SK-N-SH treated with all-trans-retinoic acid at 6 μM for 48 hours (cell line): ENCODE results near the gene OPHN1.
"Not testable (repeated sequence)": the region's sequence is repeated elsewhere in the genome, so short reads cannot be mapped to it uniquely, and the experiment has no call there.

Experiments
- ATAC-seq: fragments of 200-7000 bp; cut with Tn5 transposase; 3 replicates; pipeline ENCODE4 v1.9.1; 2020; ENCODE audit warnings: mild to moderate bottlenecking, moderate library complexity
- ARNTL ChIP-seq: fragments of 450-650 bp; formaldehyde crosslinking; IDR thresholded peaks from 2 replicates; pipeline ENCODE4 v1.5.0; 2020; ENCODE audit warnings: low read depth, mild to moderate bottlenecking, moderate library complexity, borderline replicate concordance
- BACH2 ChIP-seq: fragments of 250-450 bp; sonication (Bioruptor Pico); IDR thresholded peaks from 2 replicates; pipeline ENCODE4 v1.9.0; 2021; ENCODE audit warnings: mild to moderate bottlenecking, borderline replicate concordance
- CREB5 ChIP-seq: fragments of 250-450 bp; sonication (Bioruptor Pico); IDR thresholded peaks from 2 replicates; pipeline ENCODE4 v1.5.1; 2020; ENCODE audit warnings: low read depth, mild to moderate bottlenecking, moderate library complexity
- ESRRG ChIP-seq: fragments of 250-450 bp; sonication (Bioruptor Pico); IDR thresholded peaks from 2 replicates; pipeline ENCODE4 v1.6.1; 2021; ENCODE audit warnings: mild to moderate bottlenecking
- ISL1 ChIP-seq: fragments of 250-450 bp; sonication (Bioruptor Pico); IDR thresholded peaks from 2 replicates; pipeline ENCODE4 v2.1.2; 2022; ENCODE audit warnings: mild to moderate bottlenecking, moderate library complexity
- OSR1 ChIP-seq: fragments of 250-450 bp; sonication (Bioruptor Pico); IDR thresholded peaks from 2 replicates; pipeline ENCODE4 v1.8.0; 2022; ENCODE audit warnings: moderate library complexity, mild to moderate bottlenecking, inconsistent platforms
- PATZ1 ChIP-seq: fragments of 250-450 bp; sonication (Bioruptor Pico); IDR thresholded peaks from 2 replicates; pipeline ENCODE4 v1.8.0; 2020; ENCODE audit warnings: mild to moderate bottlenecking, moderate library complexity, borderline replicate concordance
- POU6F1 ChIP-seq: fragments of 250-450 bp; sonication (Bioruptor Pico); IDR thresholded peaks from 2 replicates; pipeline ENCODE4 v1.8.0; 2021; ENCODE audit warnings: low read depth, mild to moderate bottlenecking, moderate library complexity, borderline replicate concordance
- PPARA ChIP-seq: fragments of 250-450 bp; sonication (Bioruptor Pico); IDR thresholded peaks from 2 replicates; pipeline ENCODE4 v1.5.0; 2020; ENCODE audit warnings: mild to moderate bottlenecking, borderline replicate concordance
- RARB ChIP-seq: fragments of 250-450 bp; sonication (Bioruptor Pico); IDR thresholded peaks from 2 replicates; pipeline ENCODE4 v1.8.0; 2021; ENCODE audit warnings: mild to moderate bottlenecking, moderate library complexity
- SNAI2 ChIP-seq: fragments of 250-450 bp; sonication (Bioruptor Pico); IDR thresholded peaks from 2 replicates; pipeline ENCODE4 v1.5.0; 2020; ENCODE audit warnings: mild to moderate bottlenecking, moderate library complexity
- TOX ChIP-seq: fragments of 250-450 bp; sonication (Bioruptor Pico); IDR thresholded peaks from 2 replicates; pipeline ENCODE4 v1.8.0; 2021; ENCODE audit warnings: mild to moderate bottlenecking, moderate library complexity, borderline replicate concordance
- ZC3H10 ChIP-seq: fragments of 250-450 bp; sonication (Bioruptor Pico); IDR thresholded peaks from 2 replicates; pipeline ENCODE4 v1.5.1; 2021; ENCODE audit warnings: mild to moderate bottlenecking, moderate library complexity
- ZFP3 ChIP-seq: fragments of 250-450 bp; sonication (Bioruptor Pico); IDR thresholded peaks from 2 replicates; pipeline ENCODE4 v1.5.0; 2020; ENCODE audit warnings: mild to moderate bottlenecking, moderate library complexity
- ZFP30 ChIP-seq: fragments of 450-650 bp; formaldehyde crosslinking; IDR thresholded peaks from 2 replicates; pipeline ENCODE4 v1.5.0; 2022; ENCODE audit warnings: mild to moderate bottlenecking, moderate library complexity
- ZNF565 ChIP-seq: fragments of 450-650 bp; formaldehyde crosslinking; conservative IDR thresholded peaks from 2 replicates; pipeline ENCODE4 v1.5.0; 2020; ENCODE audit warnings: low read depth, mild to moderate bottlenecking, moderate library complexity
- ZNF70 ChIP-seq: fragments of 450-650 bp; formaldehyde crosslinking; IDR thresholded peaks from 2 replicates; pipeline ENCODE4 v1.5.0; 2020; ENCODE audit warnings: mild to moderate bottlenecking, moderate library complexity
- ZNF8 ChIP-seq: fragments of 450-650 bp; formaldehyde crosslinking; IDR thresholded peaks from 2 replicates; pipeline ENCODE4 v1.5.0; 2020; ENCODE audit warnings: mild to moderate bottlenecking, moderate library complexity
- TF ChIP-seq, protein P1 (sequence below): fragments of 250-450 bp; sonication (Bioruptor Pico); IDR thresholded peaks from 2 replicates; pipeline ENCODE4 v1.5.0; 2020; ENCODE audit warnings: mild to moderate bottlenecking, moderate library complexity
- TF ChIP-seq, protein P2 (sequence below): fragments of 250-450 bp; sonication (Bioruptor Pico); IDR thresholded peaks from 2 replicates; pipeline ENCODE4 v1.5.1; 2021; ENCODE audit warnings: mild to moderate bottlenecking, moderate library complexity

Gene OPHN1

GRCh38 chrX:68072041-68072440 is 361.3 kb downstream of the OPHN1 start:
- TF ChIP-seq, protein P1, sequence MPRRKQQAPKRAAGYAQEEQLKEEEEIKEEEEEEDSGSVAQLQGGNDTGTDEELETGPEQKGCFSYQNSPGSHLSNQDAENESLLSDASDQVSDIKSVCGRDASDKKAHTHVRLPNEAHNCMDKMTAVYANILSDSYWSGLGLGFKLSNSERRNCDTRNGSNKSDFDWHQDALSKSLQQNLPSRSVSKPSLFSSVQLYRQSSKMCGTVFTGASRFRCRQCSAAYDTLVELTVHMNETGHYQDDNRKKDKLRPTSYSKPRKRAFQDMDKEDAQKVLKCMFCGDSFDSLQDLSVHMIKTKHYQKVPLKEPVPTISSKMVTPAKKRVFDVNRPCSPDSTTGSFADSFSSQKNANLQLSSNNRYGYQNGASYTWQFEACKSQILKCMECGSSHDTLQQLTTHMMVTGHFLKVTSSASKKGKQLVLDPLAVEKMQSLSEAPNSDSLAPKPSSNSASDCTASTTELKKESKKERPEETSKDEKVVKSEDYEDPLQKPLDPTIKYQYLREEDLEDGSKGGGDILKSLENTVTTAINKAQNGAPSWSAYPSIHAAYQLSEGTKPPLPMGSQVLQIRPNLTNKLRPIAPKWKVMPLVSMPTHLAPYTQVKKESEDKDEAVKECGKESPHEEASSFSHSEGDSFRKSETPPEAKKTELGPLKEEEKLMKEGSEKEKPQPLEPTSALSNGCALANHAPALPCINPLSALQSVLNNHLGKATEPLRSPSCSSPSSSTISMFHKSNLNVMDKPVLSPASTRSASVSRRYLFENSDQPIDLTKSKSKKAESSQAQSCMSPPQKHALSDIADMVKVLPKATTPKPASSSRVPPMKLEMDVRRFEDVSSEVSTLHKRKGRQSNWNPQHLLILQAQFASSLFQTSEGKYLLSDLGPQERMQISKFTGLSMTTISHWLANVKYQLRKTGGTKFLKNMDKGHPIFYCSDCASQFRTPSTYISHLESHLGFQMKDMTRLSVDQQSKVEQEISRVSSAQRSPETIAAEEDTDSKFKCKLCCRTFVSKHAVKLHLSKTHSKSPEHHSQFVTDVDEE (CRISPR knock-in tag): no peak
- TF ChIP-seq RARB (CRISPR knock-in tag): no peak
- ATAC-seq: peak; percentile 85

DNA sequence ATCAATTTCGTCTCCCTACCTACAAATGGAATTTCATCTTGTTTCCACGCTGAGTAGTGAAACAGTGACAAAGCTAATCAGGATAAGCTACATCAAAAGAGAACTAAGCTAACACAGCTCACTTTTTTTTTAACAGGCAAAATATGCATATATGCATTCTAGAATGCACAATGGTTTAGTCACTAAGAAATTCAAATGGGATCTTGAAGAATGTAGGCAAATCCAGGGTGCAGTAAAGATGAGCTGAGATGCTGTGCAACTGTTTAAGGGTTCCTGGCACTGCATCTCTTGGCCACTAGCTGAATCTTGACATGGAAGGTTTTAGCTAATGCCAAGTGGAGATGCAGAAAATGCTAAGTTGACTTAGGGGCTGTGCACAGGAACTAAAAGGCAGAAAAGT is 363.2 kb downstream of the OPHN1 start:
- ATAC-seq: not testable (repeated sequence)

GRCh38 chrX:68061206-68061535 is 372.1 kb downstream of the OPHN1 start:
- ATAC-seq: peak; percentile 45; the same call in 2 of the 3 replicates
- no peak for TF ChIP-seq SNAI2
- no peak for TF ChIP-seq ZC3H10 (CRISPR knock-in tag)
- no peak for TF ChIP-seq ISL1 (CRISPR knock-in tag)
- TF ChIP-seq ZNF8 (CRISPR knock-in tag): no peak
- TF ChIP-seq POU6F1 (CRISPR knock-in tag): no peak
- TF ChIP-seq ARNTL (CRISPR knock-in tag): no peak

- no peak for TF ChIP-seq CREB5 (CRISPR knock-in tag)
- no peak for TF ChIP-seq ZNF8 (CRISPR knock-in tag)
- TF ChIP-seq, protein P2, sequence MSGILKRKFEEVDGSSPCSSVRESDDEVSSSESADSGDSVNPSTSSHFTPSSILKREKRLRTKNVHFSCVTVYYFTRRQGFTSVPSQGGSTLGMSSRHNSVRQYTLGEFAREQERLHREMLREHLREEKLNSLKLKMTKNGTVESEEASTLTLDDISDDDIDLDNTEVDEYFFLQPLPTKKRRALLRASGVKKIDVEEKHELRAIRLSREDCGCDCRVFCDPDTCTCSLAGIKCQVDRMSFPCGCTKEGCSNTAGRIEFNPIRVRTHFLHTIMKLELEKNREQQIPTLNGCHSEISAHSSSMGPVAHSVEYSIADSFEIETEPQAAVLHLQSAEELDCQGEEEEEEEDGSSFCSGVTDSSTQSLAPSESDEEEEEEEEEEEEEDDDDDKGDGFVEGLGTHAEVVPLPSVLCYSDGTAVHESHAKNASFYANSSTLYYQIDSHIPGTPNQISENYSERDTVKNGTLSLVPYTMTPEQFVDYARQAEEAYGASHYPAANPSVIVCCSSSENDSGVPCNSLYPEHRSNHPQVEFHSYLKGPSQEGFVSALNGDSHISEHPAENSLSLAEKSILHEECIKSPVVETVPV (CRISPR knock-in tag): no peak
- ATAC-seq: peak; percentile 35; the same call in 2 of the 3 replicates
Observed at GRCh38 chrX:68060506-68061205, 372.6 kb downstream of the OPHN1 start.

GRCh38 chrX:68059469-68059868 is 373.8 kb downstream of the OPHN1 start:
- no peak for ATAC-seq
- TF ChIP-seq ARNTL (CRISPR knock-in tag): no peak
- TF ChIP-seq, protein P2 (CRISPR knock-in tag): no peak
- no peak for TF ChIP-seq ESRRG (CRISPR knock-in tag)
- no peak for TF ChIP-seq ZNF8 (CRISPR knock-in tag)
- TF ChIP-seq ISL1 (CRISPR knock-in tag): no peak
- TF ChIP-seq ZNF70 (CRISPR knock-in tag): no peak
- TF ChIP-seq ZFP3 (CRISPR knock-in tag): no peak
- no peak for TF ChIP-seq ZNF565 (CRISPR knock-in tag)
- no peak for TF ChIP-seq POU6F1 (CRISPR knock-in tag)
- no peak for TF ChIP-seq OSR1 (CRISPR knock-in tag)
- TF ChIP-seq CREB5 (CRISPR knock-in tag): no peak
- TF ChIP-seq ZFP30 (CRISPR knock-in tag): no peak
- TF ChIP-seq PPARA: no peak
- TF ChIP-seq PATZ1: no peak
- TF ChIP-seq BACH2 (CRISPR knock-in tag): no peak
- no peak for TF ChIP-seq RARB (CRISPR knock-in tag)
- TF ChIP-seq TOX (CRISPR knock-in tag): no peak
